ENCODE measurements around the gene IQUB.

Gene IQUB

DNA sequence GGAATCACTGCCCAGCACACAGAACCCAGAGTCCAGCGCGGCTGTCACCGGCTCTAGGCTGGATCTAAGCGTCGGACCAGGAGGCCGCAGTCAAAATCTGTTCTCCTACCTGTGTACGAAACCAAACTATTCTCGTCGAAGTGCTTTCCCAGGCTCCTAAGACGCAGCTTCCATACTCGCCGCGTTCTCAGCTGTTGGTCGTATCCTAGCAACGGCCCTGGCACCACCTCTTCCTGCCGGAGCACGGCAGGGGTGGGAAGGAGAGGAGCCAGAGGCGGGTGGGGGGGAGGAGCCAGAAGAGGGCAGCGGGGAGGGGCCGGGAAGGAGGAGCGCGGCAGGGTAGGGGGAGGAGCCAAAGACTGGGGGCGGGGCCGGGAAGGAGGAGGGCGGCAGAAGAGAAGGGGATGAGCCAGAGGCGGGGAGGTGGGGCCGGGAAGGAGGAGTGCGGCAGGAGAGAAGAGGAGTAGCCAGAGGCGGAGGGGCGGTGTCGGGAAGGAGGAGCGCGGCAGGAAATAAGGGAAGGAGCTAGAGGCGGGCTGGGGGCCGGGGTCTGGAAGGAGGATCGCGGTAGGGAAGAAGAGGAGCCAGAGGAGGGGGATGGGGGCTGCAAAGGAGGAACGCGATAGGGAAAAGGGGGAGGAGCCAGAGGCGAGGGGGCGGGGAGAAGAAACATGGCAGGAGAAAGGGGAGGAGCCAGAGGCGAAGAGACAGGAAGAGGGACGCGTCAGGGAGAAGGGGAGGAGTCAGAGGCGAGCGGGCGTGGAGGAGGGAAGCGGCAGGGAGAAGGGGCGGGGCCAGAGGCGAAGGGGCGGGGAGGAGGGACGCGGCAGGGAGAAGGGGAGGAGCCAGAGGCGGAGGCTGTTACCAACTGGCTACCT lies at the start of gene IQUB:
IQUB (minus strand) TSS at position 213 of the 878 bp plus-strand sequence. CDS start 22,255 bp downstream, outside the sequence.
- TF ChIP-seq GATA1 (IDR thresholded peaks at IDR 0.05; ENCODE audit: low read depth, low read length) (no peak), POLR2A (IDR thresholded peaks at IDR 0.05; ENCODE audit: low read length) (no peak)
- DNase-seq, result peak; percentile 95 to 98

DNA sequence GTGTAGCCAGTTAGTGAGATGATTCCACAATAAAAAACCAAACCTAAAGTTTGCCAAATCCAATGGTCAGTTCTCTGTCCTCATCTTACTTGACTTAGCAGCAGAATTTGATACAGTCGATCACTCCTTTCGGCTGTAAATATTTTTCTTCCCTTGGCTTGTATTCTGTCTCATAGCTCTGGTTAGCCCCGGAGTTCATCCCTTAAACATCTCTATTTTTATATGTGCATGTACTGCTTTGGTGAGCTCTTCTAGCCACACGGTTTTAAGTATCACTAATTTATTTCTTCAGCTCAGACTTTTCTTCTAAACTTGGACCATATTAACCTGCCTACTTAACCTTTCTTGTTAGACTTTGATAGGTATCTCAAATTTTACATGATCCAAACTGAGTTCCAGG lies 49.4 kb upstream of the IQUB start:
- no peak for DNase-seq
- TF ChIP-seq POLR2A (IDR thresholded peaks at IDR 0.05; ENCODE audit: low read length) (no peak), GATA1 (IDR thresholded peaks at IDR 0.05; ENCODE audit: low read depth, low read length) (no peak)

- TF ChIP-seq POLR2A (IDR thresholded peaks at IDR 0.05; ENCODE audit: low read length) (no peak), GATA1 (IDR thresholded peaks at IDR 0.05; ENCODE audit: low read depth, low read length) (no peak)
- no peak for DNase-seq
Observed at GRCh38 chr7:123581162-123581459, 46.7 kb upstream of the IQUB start.

DNA sequence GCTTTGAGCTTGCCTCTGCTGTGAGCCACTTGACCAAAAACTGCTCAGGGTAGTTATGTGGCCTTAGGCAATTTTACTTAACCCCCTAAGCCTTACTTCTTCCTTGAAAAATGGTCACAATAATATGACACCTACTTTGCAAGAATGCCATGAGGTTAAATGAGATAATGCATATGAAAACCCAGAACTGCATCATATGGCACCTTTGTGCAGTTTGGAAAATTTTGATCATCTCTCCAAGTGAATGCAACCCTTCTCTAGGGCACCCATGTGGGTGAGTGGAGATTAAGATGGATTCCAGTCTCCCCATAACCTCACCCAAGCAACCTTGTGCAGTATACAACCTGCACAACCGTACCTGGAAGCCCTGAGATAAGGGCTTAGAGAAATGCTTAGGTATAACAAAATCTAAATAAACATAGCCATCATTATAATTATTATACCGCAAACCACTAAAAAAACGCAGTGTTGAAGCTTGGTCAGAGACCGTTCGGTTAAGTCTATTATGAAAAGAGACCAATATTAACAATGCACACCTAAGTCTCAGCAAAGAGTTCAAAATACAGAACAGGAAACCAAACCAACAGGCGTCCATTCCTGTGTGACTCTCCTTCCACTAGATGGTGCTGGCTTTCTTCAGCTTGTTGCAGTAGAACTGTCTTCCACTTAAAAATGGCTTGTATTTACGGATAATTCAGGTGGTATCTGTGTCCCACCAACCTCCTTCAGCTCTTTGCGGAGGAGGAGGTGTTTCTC lies 46.2 kb upstream of the IQUB start:
- TF ChIP-seq GATA1 (IDR thresholded peaks at IDR 0.05; ENCODE audit: low read depth, low read length) (no peak), POLR2A (IDR thresholded peaks at IDR 0.05; ENCODE audit: low read length) (no peak)
- peak in 1 of 2 experiments; percentile 12 for DNase-seq

- TF ChIP-seq GATA1 (IDR thresholded peaks at IDR 0.05; ENCODE audit: low read depth, low read length), result no peak
- no peak for TF ChIP-seq POLR2A (IDR thresholded peaks at IDR 0.05; ENCODE audit: low read length)
- DNase-seq, result no peak
Observed at GRCh38 chr7:123579416-123579815, 45.0 kb upstream of the IQUB start.

DNA sequence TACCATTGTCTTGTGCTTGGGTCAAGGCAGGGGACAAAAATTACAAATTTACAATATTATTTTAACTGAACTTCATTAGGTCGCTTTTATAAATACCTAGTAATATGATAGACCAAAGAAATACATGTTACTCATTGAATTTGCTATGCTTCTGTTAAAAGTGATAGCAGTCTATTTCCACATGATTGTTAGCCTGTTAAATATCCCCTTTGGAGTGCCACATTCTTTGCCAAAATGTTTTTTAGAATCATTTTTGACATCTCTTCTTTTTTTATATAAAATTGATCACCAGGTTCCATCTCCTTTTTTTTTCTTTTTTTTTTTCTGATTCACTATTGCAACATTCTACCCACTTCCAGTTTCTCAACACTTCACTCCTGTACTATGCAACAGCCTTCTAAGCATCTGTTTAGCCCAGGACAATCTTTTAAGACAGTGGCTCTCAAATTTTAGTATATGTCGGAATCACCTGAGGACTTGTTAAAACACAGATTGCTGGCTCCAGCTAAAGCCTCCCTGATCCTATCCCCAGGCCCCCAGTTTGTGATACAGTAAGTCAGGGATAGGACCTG lies 39.6 kb upstream of the IQUB start:
- no peak for TF ChIP-seq POLR2A (IDR thresholded peaks at IDR 0.05; ENCODE audit: low read length)
- no peak for TF ChIP-seq GATA1 (IDR thresholded peaks at IDR 0.05; ENCODE audit: low read depth, low read length)
- no peak for DNase-seq

DNA sequence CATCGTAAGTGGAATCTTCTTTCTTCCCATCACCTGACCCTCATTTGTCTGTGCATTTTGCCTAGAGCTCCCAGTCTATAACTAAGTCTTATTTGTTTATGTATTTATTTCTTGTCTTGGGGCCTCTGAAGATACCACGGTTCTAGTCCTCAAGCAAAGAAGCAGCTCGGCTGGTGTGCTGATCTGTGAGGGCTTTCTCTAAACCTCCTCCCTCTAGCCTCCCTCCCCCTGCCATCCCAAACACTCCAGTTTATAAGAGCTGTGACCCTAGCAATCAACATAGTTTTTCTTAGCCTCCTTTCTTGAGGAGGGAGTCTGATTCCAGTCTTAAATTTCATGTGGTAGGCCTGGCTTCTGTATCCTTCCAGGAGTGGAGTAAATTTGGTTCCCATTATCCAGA lies 38.9 kb upstream of the IQUB start:
- no peak for DNase-seq
- no peak for TF ChIP-seq POLR2A (IDR thresholded peaks at IDR 0.05; ENCODE audit: low read length)
- TF ChIP-seq GATA1 (IDR thresholded peaks at IDR 0.05; ENCODE audit: low read depth, low read length), result no peak

GRCh38 chr7:123571684-123572083 lies 37.3 kb upstream of the IQUB start:
- TF ChIP-seq GATA1 (IDR thresholded peaks at IDR 0.05; ENCODE audit: low read depth, low read length), result no peak
- TF ChIP-seq POLR2A (IDR thresholded peaks at IDR 0.05; ENCODE audit: low read length), result no peak
- no peak for DNase-seq

- DNase-seq, result no peak
- TF ChIP-seq POLR2A (IDR thresholded peaks at IDR 0.05; ENCODE audit: low read length), result no peak
- no peak for TF ChIP-seq GATA1 (IDR thresholded peaks at IDR 0.05; ENCODE audit: low read depth, low read length)
Observed at GRCh38 chr7:123571187-123571586, 36.8 kb upstream of the IQUB start.

DNA sequence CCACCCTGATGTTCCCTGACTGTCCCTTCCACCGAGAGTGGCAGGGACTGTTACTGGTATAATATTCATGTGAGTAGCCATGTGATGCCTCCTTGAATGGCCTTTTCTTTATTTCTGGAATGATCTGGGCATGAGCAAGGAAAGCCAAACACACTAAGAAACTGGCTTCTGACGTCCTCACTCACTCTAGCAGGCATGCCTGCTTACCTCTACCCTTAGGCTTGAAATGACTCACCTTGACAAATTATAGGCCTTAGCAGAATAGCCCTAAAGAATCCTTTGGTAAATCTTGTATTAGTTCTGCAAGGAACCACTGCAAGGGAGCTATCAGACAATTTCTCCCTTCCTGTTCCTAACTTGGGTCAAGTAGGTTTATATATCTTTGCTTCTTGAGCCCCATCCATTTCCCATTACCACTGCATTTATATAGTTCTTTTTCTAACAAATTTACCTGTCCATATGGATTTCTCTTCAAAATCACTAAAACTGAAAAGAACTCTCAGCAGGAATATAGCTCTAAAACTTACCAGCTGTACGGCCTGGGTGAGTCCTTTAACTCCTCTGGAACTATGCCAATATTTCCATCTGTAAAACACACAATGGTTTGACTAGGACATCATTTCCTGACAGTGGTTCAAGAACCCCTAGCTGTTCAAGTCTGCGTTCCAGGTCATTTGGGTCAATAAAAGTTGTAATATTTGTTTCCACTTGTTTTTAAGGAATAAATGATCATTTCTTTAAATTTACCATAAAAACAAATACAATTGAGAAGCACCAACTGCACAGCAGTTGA lies 36.2 kb upstream of the IQUB start:
- no peak for TF ChIP-seq GATA1 (IDR thresholded peaks at IDR 0.05; ENCODE audit: low read depth, low read length)
- no peak for TF ChIP-seq POLR2A (IDR thresholded peaks at IDR 0.05; ENCODE audit: low read length)
- DNase-seq, result no peak

GRCh38 chr7:123569352-123570010 lies 35.1 kb upstream of the IQUB start:
- DNase-seq, result no peak
- TF ChIP-seq POLR2A (IDR thresholded peaks at IDR 0.05; ENCODE audit: low read length), result no peak
- TF ChIP-seq GATA1 (IDR thresholded peaks at IDR 0.05; ENCODE audit: low read depth, low read length), result no peak

- no peak for DNase-seq
- TF ChIP-seq GATA1 (IDR thresholded peaks at IDR 0.05; ENCODE audit: low read depth, low read length), result no peak
- no peak for TF ChIP-seq POLR2A (IDR thresholded peaks at IDR 0.05; ENCODE audit: low read length)
Observed at GRCh38 chr7:123562121-123562520, 27.7 kb upstream of the IQUB start.

GRCh38 chr7:123558289-123558874 lies 24.0 kb upstream of the IQUB start:
- TF ChIP-seq GATA1 (IDR thresholded peaks at IDR 0.05; ENCODE audit: low read depth, low read length) (no peak), POLR2A (IDR thresholded peaks at IDR 0.05; ENCODE audit: low read length) (no peak)

More at GRCh38 chr7:123558289-123558874, 24.0 kb upstream of the IQUB start:
- DNase-seq, result no peak
